HEK293 (cell line): Measurements from ENCODE around the gene ZFP57.

ENCODE experiments used
- ZNF10 ChIP-seq: fragments of 450-650 bp; formaldehyde crosslinking; IDR thresholded peaks from 2 replicates; pipeline ENCODE4 v1.5.1; 2017; ENCODE audit warnings: missing biosample characterization, missing genetic modification characterization
- ZSCAN23 ChIP-seq: fragments of 450-650 bp; formaldehyde crosslinking; IDR thresholded peaks from 2 replicates; pipeline ENCODE4 v1.5.1; 2016; ENCODE audit warnings: missing biosample characterization, missing genetic modification characterization
- TF ChIP-seq, protein P1 (sequence below): fragments of 450-650 bp; formaldehyde crosslinking; IDR thresholded peaks from 2 replicates; pipeline ENCODE4 v1.5.1; 2016; ENCODE audit warnings: missing biosample characterization, missing genetic modification characterization

DNA sequence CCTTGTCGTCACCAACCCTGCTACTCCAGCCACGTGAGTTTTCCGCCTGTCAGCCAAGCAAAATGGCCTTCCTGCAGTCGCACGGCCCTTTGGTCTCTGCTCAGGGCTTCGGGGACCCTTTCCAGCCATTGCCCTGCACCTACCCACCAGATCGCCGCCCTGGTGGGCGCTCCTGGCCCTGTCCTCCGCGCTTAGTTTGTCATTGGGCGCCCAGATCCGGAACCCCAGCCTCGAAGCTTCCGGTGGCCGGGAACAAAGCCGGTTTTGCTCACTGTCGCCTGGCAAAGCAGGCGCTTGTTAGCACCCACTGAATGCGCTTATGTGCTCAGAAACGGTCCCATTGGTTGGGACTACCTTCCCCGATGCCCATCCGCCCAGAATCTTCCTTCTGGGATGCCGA lies 536 bp downstream of the ZFP57 start:
- TF ChIP-seq, protein P1, sequence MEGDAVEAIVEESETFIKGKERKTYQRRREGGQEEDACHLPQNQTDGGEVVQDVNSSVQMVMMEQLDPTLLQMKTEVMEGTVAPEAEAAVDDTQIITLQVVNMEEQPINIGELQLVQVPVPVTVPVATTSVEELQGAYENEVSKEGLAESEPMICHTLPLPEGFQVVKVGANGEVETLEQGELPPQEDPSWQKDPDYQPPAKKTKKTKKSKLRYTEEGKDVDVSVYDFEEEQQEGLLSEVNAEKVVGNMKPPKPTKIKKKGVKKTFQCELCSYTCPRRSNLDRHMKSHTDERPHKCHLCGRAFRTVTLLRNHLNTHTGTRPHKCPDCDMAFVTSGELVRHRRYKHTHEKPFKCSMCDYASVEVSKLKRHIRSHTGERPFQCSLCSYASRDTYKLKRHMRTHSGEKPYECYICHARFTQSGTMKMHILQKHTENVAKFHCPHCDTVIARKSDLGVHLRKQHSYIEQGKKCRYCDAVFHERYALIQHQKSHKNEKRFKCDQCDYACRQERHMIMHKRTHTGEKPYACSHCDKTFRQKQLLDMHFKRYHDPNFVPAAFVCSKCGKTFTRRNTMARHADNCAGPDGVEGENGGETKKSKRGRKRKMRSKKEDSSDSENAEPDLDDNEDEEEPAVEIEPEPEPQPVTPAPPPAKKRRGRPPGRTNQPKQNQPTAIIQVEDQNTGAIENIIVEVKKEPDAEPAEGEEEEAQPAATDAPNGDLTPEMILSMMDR (tag by site-specific recombination), result no peak
- TF ChIP-seq ZNF10 (tag by site-specific recombination) (no peak), ZSCAN23 (tag by site-specific recombination) (no peak)
